HepG2 (cell line): ENCODE results near the gene AKAP14. TPM values are rescaled to one million over a fixed set of nuclear protein-coding genes. Genes with fewer than 3 reads are reported as not detected.
A peak's percentile ranks its signal among the peaks of the same experiment; 100 is the strongest.

Experiments used
- ATAC-seq: fragments of 200-7000 bp; cut with Tn5 transposase; 3 replicates; pipeline ENCODE4 v1.9.1; 2020; ENCODE audit warnings: mild to moderate bottlenecking, moderate library complexity
- BruUV-seq: library from RNA; stranded (reverse); fragments of 400-500 nt; replicated peaks from 2 replicates; lab custom pipeline; 2021; lab: Mats Ljungman, UMichigan
- CTCF ChIA-PET: fragments of 300-600 bp; formaldehyde crosslinking; extraction: SDS; loops from one replicate; lab custom pipeline; 2021; ENCODE audit warnings: low total read pairs, inconsistent platforms, low intra/inter-chr PET ratio; lab: Yijun Ruan, JAX
- POLR2A ChIA-PET: fragments of 350-600 bp; sonication (Branson Sonifier 250); formaldehyde crosslinking; loops from one replicate; lab custom pipeline; 2020; ENCODE audit warnings: antibody characterized with exemption, inconsistent platforms; lab: Yijun Ruan, JAX
- DNase-seq: peaks from one replicate; pipeline ENCODE4 v3.0.0-alpha.2; 2015; ENCODE audit warnings: low spot score
- FAIRE-seq: peaks from 3 replicates; lab custom pipeline; 2011; peaks lifted over from hg19 to GRCh38; lab: Jason Lieb, UNC
- H2AFZ ChIP-seq: one replicate; pipeline ENCODE4 v1.6.1; 2011; ENCODE audit warnings: low read length, inconsistent platforms
- H3K27ac ChIP-seq: fragments of 300-600 bp; 3 replicates; pipeline ENCODE4 v1.8.0; 2011; ENCODE audit warnings: mixed run types, mild to moderate bottlenecking, mixed read lengths, low read length, inconsistent platforms; ENCODE audit not compliant: insufficient read depth; ENCODE audit errors: extremely low read length
- H3K27me3 ChIP-seq, 2 experiments: fragments of 200-600 bp in 1 of 2; 2 replicates in 1 of 2; 3 replicates in 1 of 2; pipeline versions ENCODE4 v1.6.0 to v1.8.0; 2011; ENCODE audit warnings: low read length in 2 of 2, mild to moderate bottlenecking in 2 of 2, moderate library complexity in 2 of 2, inconsistent platforms in 1 of 2; ENCODE audit not compliant: insufficient read depth in 2 of 2, control insufficient read depth in 1 of 2
- H3K36me3 ChIP-seq, 2 experiments: fragments of 200-600 bp in 1 of 2; replicated peaks in 1 of 2; 2 replicates in 1 of 2; 3 replicates in 1 of 2; pipeline versions ENCODE4 v1.5.1 to v1.8.0; 2011; ENCODE audit warnings: low read length in 2 of 2, inconsistent platforms in 1 of 2; ENCODE audit not compliant: insufficient read depth in 2 of 2, control insufficient read depth in 1 of 2
- H3K4me1 ChIP-seq: 2 replicates; pipeline ENCODE4 v1.5.1; 2012; ENCODE audit warnings: low read length, inconsistent platforms; ENCODE audit not compliant: insufficient read depth
- H3K4me2 ChIP-seq: 2 replicates; pipeline ENCODE4 v1.6.0; 2011; ENCODE audit warnings: low read depth, low read length, inconsistent platforms
- H3K4me3 ChIP-seq, 3 experiments: fragments of 200-600 bp in 1 of 3; sonication (generic), shearing (Covaris generic) in 1 of 3; replicated peaks in 1 of 3; 2 replicates each; pipeline ENCODE4 v1.5.1; 2011 to 2016; ENCODE audit warnings: low read length in 3 of 3, inconsistent platforms in 2 of 3, low read depth in 2 of 3, mild to moderate bottlenecking in 2 of 3, control low read depth in 1 of 3, mixed read lengths in 1 of 3; ENCODE audit not compliant: insufficient read depth in 1 of 3
- H3K79me2 ChIP-seq: one replicate; pipeline ENCODE4 v1.6.1; 2011; ENCODE audit warnings: low read length, inconsistent platforms; ENCODE audit not compliant: insufficient read depth
- H3K9ac ChIP-seq: 2 replicates; pipeline ENCODE4 v1.6.0; 2011; ENCODE audit warnings: mild to moderate bottlenecking, low read depth, low read length, inconsistent platforms; ENCODE audit not compliant: insufficient read depth
- H3K9me3 ChIP-seq: 2 replicates; pipeline ENCODE4 v1.5.1; 2012; ENCODE audit warnings: mild to moderate bottlenecking, low read length
- H4K20me1 ChIP-seq: 2 replicates; pipeline ENCODE4 v1.6.0; 2011; ENCODE audit warnings: inconsistent platforms, mild to moderate bottlenecking, low read length, moderate library complexity; ENCODE audit not compliant: insufficient read depth
- ERF ChIP-seq: IDR thresholded peaks from 2 replicates; pipeline ENCODE4 v1.6.1; 2018; ENCODE audit warnings: missing biosample characterization, missing genetic modification reagents
- KDM1A ChIP-seq: IDR thresholded peaks from 2 replicates; pipeline ENCODE4 v1.6.1; 2016; ENCODE audit warnings: missing compliant biosample characterization
- MIER3 ChIP-seq: IDR thresholded peaks from 2 replicates; pipeline ENCODE4 v1.6.1; 2016; ENCODE audit warnings: missing compliant biosample characterization, borderline replicate concordance
- NRL ChIP-seq: sonication (generic); formaldehyde crosslinking; IDR thresholded peaks from 2 replicates; pipeline ENCODE4 v1.5.0; 2020; ENCODE audit warnings: missing genetic modification reagents, mild to moderate bottlenecking, moderate library complexity, borderline replicate concordance
- SMAD3 ChIP-seq: sonication (generic); formaldehyde crosslinking; IDR thresholded peaks from 2 replicates; pipeline ENCODE4 v1.4.0; 2020; ENCODE audit warnings: missing genetic modification reagents
- SMC3 ChIP-seq: IDR thresholded peaks from 2 replicates; pipeline ENCODE4 v1.6.1; 2011; ENCODE audit warnings: low read length, improper control_type of control experiment
- ZBTB42 ChIP-seq: sonication (generic); formaldehyde crosslinking; IDR thresholded peaks from 2 replicates; pipeline ENCODE4 v1.5.0; 2020; ENCODE audit warnings: mild to moderate bottlenecking, missing genetic modification reagents
- ZC3H4 ChIP-seq: sonication (generic); formaldehyde crosslinking; IDR thresholded peaks from 2 replicates; pipeline ENCODE4 v1.4.0; 2020; ENCODE audit warnings: missing genetic modification reagents, borderline replicate concordance
- ZNF496 ChIP-seq: sonication (generic); formaldehyde crosslinking; IDR thresholded peaks from 2 replicates; pipeline ENCODE4 v1.8.1; 2023; ENCODE audit warnings: mild to moderate bottlenecking, moderate library complexity, missing genetic modification reagents; ENCODE audit not compliant: insufficient replicate concordance
- ZNF703 ChIP-seq: sonication (generic); formaldehyde crosslinking; IDR thresholded peaks from 2 replicates; pipeline ENCODE4 v1.5.1; 2020; ENCODE audit warnings: missing genetic modification reagents, mild to moderate bottlenecking, moderate library complexity, borderline replicate concordance
- ZNF850 ChIP-seq: sonication (generic); formaldehyde crosslinking; conservative IDR thresholded peaks from 2 replicates; pipeline ENCODE4 v1.9.0; 2021; ENCODE audit warnings: mild to moderate bottlenecking, missing genetic modification reagents
- whole genome bisulfite sequencing: methylation state at CpG from one replicate; pipeline ENCODE4 v1.1.6; 2017; ENCODE audit warnings: low lambda C conversion rate; 5-methylcytosine and 5-hydroxymethylcytosine counted together
- in situ Hi-C: cut with HindIII; loops from 2 replicates; pipeline ENCODE4 v1.10.0; 2017; ENCODE audit warnings: low pct_unique_long_range_greater_than_20kb; ENCODE audit not compliant: extremely low pct_ligation_motif_present
- intact Hi-C: fragments of 100-400 bp; cut with micrococcal nuclease; formaldehyde crosslinking; loops from one replicate; pipeline ENCODE4 v1.10.0; 2022; ENCODE audit not compliant: unreplicated experiment
- polyA plus RNA-seq, 8 experiments: library from polyadenylated mRNA; depleted of rRNA in 3 of 8; stranded (reverse) in 7 of 8; unstranded in 1 of 8; fragments of >200 nt; fragmentation: Illumina TruSeq in 4 of 8; extraction: Trizol in 4 of 8; gene quantifications; 2 replicates each; pipeline versions ENCODE4 v1.2.1 to v1.2.3, GENCODE V29; 2011 to 2016; ENCODE audit warnings: low read depth in 4 of 8, missing spikeins in 1 of 8, mixed read lengths in 1 of 8; ENCODE audit not compliant: insufficient read depth in 1 of 8
- total RNA-seq, 5 experiments: library from RNA; depleted of rRNA; stranded (reverse); fragments of >200 nt; fragmentation: Illumina TruSeq; extraction: Trizol; gene quantifications; 2 replicates each; pipeline ENCODE4 v1.2.3, GENCODE V29; 2016; ENCODE audit warnings: low read depth in 1 of 5
- TF ChIP-seq, protein P1 (sequence below): sonication (generic); formaldehyde crosslinking; IDR thresholded peaks from 2 replicates; pipeline ENCODE4 v1.5.0; 2020; ENCODE audit warnings: missing genetic modification reagents
- TF ChIP-seq, protein P2 (sequence below): sonication (generic); formaldehyde crosslinking; IDR thresholded peaks from 2 replicates; pipeline ENCODE4 v1.9.0; 2021; ENCODE audit warnings: missing genetic modification reagents, borderline replicate concordance
- TF ChIP-seq, protein P3 (sequence below): sonication (generic); formaldehyde crosslinking; IDR thresholded peaks from 2 replicates; pipeline ENCODE4 v1.9.0; 2021; ENCODE audit warnings: missing genetic modification reagents, mild to moderate bottlenecking, borderline replicate concordance

Gene AKAP14
- total and polyA plus RNA-seq, 2 of the 13 experiments (the other 11 are each of a cell fraction or from before 2014, with no cell fraction given), result 0.20 to 1.7 TPM

DNA sequence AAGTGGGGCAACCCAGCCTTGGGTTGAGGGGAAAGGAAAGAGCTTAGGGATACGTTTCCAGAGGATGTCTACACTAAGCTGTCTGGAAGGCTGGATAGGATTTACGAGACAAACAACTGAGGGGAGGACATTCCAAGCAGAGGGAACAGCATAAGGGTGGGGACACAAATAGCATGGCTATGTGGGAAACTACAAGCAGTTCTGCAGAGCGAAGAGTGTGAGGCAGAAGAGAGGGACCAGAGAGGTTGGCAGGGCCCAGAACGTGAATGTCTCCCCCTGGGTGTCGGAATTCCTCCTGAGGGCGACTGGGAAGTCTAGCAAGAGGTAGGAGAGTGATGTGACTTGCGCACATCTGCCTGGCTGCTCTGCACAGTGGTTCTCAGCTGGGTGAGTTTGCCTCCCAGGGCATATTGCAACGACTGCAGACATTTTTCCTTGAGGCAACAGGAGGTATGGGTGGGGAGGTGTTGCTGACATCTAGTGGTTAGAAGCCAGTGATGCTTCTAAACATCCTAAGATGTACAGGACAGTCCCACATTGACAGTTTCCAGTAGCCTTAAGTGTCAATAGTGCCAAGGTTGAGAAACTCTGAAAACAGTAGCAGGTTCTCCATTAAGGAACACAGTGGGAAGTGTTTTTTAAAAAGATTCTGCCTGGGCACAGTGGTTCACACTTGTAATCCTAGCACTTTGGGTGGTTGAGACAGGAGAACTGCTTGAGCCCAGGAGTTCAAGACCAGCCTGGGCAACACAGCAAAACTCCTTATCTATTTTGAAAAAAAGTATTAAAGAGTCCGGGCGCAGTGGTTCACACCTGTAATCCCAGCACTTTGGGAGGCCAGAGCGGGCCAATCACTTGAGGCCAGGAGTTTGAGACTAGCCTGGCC lies 14.9 kb upstream of the AKAP14 start (continued):
- no peak for TF ChIP-seq ZNF496 (CRISPR knock-in tag)
- TF ChIP-seq SMC3, result peak; percentile 48; the same call in 1 of the 2 replicates
- no peak for TF ChIP-seq MIER3 (CRISPR knock-in tag)
- TF ChIP-seq SMAD3 (CRISPR knock-in tag), result no peak
- no peak for TF ChIP-seq ZBTB42

DNA sequence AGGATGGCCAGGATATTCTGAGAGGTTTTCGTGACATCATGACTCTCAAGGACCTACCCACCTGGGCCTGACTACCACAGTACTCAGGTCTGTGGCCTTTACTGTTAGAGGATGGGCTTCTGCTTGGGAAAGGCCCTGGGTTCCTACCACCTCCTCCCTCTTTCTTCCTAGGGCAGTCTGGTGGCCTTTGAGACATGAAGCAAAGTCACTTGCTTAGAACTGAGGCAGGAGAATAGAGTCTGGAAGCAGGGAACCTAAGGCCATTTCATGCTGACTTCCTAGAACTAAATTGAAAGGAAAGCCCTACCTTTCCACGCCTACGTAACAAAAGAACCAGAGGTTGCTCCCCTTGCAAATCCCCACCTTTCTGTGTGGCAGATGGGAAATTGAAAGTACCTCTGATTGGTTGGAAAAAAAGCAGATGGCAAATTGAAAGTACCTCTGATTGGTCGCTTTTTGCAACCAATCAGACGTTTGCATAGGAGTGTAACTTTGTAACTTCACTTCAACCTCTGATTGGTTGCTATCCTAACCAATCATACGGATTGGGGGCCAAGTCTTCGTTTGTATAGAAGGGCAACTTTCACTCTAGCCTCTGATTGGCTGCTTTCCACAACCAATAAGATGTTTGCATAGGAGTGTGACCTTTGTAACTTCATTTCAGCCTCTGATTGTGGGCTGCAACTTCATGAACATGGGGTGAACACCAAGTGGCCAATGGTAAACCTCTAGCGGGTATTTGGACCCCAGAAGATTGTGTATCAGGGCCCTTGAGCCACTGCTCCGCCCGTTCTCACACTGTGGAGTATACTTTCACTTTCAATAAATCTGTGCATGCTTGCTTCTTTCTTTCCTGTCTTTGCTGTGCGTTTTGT lies 9.9 kb upstream of the AKAP14 start:
- Histone ChIP-seq H2AFZ (no peak overlapping the region), H3K9ac (peak overlapping the region; percentile 83), H3K4me2 (peak overlapping the region; percentile 79), H3K79me2 (peaks cover 6% of the 10 kb centered on the region), H3K27me3 (no peaks in the 10 kb centered on the region; a peak in 1 of 5 replicates), H3K4me3 (peak overlapping the region; percentile 64 to 80 (median 68)), H3K9me3 (no peaks in the 10 kb centered on the region), H3K4me1 (no peaks in the 10 kb centered on the region), H3K27ac (peak overlapping the region; percentile 96), H4K20me1 (no peaks in the 10 kb centered on the region), H3K36me3 (no peaks in the 10 kb centered on the region)
- ChIA-PET CTCF (no interaction called here), POLR2A (interaction anchor here (1.4 kb wide), 1 partner anchor 33 kb away, joined by 4 read pairs; the partner anchor contains the start of gene UPF3B)
- intact Hi-C loops, result loop anchor here (2.0 to 5.0 kb wide), 2 partner anchors 49 to 367 kb away; partner anchors contain the start of gene ZBTB33
- in situ Hi-C loops, result no loop called here
- WGBS, result 1% methylated on average over 7 of the region's 11 CpGs
- no TSS peak for BruUV-seq
- peak; percentile 91 for ATAC-seq
- DNase-seq, result peak; percentile 98
- peak; percentile 100 for FAIRE-seq
- no peak for TF ChIP-seq ZNF703 (CRISPR knock-in tag)
- TF ChIP-seq, protein P1, sequence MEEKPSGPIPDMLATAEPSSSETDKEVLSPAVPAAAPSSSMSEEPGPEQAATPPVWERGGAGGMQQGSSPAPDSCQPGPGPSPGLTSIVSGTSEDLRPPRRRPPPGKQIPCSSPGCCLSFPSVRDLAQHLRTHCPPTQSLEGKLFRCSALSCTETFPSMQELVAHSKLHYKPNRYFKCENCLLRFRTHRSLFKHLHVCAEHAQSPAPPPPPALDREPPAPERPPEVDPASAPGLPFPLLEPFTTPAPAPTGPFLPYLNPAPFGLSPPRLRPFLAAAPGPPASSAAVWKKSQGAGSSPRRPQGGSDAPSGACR (CRISPR knock-in tag), result no peak
- no peak for TF ChIP-seq ZC3H4
- TF ChIP-seq, protein P2, sequence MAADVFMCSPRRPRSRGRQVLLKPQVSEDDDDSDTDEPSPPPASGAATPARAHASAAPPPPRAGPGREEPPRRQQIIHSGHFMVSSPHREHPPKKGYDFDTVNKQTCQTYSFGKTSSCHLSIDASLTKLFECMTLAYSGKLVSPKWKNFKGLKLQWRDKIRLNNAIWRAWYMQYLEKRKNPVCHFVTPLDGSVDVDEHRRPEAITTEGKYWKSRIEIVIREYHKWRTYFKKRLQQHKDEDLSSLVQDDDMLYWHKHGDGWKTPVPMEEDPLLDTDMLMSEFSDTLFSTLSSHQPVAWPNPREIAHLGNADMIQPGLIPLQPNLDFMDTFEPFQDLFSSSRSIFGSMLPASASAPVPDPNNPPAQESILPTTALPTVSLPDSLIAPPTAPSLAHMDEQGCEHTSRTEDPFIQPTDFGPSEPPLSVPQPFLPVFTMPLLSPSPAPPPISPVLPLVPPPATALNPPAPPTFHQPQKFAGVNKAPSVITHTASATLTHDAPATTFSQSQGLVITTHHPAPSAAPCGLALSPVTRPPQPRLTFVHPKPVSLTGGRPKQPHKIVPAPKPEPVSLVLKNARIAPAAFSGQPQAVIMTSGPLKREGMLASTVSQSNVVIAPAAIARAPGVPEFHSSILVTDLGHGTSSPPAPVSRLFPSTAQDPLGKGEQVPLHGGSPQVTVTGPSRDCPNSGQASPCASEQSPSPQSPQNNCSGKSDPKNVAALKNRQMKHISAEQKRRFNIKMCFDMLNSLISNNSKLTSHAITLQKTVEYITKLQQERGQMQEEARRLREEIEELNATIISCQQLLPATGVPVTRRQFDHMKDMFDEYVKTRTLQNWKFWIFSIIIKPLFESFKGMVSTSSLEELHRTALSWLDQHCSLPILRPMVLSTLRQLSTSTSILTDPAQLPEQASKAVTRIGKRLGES, result no peak
- TF ChIP-seq KDM1A, result no peak
- TF ChIP-seq, protein P3, sequence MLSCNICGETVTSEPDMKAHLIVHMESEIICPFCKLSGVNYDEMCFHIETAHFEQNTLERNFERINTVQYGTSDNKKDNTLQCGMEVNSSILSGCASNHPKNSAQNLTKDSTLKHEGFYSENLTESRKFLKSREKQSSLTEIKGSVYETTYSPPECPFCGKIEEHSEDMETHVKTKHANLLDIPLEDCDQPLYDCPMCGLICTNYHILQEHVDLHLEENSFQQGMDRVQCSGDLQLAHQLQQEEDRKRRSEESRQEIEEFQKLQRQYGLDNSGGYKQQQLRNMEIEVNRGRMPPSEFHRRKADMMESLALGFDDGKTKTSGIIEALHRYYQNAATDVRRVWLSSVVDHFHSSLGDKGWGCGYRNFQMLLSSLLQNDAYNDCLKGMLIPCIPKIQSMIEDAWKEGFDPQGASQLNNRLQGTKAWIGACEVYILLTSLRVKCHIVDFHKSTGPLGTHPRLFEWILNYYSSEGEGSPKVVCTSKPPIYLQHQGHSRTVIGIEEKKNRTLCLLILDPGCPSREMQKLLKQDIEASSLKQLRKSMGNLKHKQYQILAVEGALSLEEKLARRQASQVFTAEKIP, result no peak
- no peak for TF ChIP-seq NRL (CRISPR knock-in tag)
- TF ChIP-seq ERF (CRISPR knock-in tag), result no peak
- TF ChIP-seq ZNF850 (CRISPR knock-in tag), result no peak
